ENCODE data around the gene ARMC7.
"Not testable (repeated sequence)": the region's sequence is repeated elsewhere in the genome, so short reads cannot be mapped to it uniquely, and the experiment has no call there.

Gene ARMC7

GRCh38 chr17:75118307-75118706, 8.5 kb downstream of the ARMC7 start:
- in situ Hi-C loops (cut with MboI; ENCODE audit: low sequenced_read_pairs, unreplicated experiment) = no loop called here
- TF ChIP-seq, protein P1, sequence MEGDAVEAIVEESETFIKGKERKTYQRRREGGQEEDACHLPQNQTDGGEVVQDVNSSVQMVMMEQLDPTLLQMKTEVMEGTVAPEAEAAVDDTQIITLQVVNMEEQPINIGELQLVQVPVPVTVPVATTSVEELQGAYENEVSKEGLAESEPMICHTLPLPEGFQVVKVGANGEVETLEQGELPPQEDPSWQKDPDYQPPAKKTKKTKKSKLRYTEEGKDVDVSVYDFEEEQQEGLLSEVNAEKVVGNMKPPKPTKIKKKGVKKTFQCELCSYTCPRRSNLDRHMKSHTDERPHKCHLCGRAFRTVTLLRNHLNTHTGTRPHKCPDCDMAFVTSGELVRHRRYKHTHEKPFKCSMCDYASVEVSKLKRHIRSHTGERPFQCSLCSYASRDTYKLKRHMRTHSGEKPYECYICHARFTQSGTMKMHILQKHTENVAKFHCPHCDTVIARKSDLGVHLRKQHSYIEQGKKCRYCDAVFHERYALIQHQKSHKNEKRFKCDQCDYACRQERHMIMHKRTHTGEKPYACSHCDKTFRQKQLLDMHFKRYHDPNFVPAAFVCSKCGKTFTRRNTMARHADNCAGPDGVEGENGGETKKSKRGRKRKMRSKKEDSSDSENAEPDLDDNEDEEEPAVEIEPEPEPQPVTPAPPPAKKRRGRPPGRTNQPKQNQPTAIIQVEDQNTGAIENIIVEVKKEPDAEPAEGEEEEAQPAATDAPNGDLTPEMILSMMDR (IDR thresholded peaks at IDR 0.05; ENCODE audit: borderline replicate concordance, control extremely low read depth, extremely low read depth, insufficient read depth, missing control alignments) = no peak
- no peak for DNase-seq (ENCODE audit: low spot score)

GRCh38 chr17:75124041-75124818, 14.5 kb downstream of the ARMC7 start:
- TF ChIP-seq, protein P1 (IDR thresholded peaks at IDR 0.05; ENCODE audit: borderline replicate concordance, control extremely low read depth, extremely low read depth, insufficient read depth, missing control alignments) = no peak
- no peak for DNase-seq (ENCODE audit: low spot score)
- in situ Hi-C loops (cut with MboI; ENCODE audit: low sequenced_read_pairs, unreplicated experiment) = no loop called here

DNA sequence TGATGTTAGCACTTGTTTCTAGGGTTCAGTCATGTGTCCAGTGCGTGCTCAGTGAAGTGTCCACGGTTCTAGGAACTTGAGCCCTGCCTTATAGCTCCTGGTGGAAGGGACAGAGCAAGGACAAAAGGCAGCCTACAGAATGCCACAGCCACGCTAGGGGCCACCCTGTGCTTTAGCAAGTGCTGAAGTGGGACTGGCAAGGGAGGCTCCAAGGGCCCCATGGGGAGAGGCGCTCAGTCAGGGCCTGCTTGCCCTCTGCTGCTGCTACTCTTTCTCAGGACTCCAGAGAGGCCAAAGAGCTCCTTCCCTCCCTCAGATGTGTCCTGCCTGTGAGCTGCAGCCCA, 15.0 kb downstream of the ARMC7 start:
- TF ChIP-seq, protein P1 (IDR thresholded peaks at IDR 0.05; ENCODE audit: borderline replicate concordance, control extremely low read depth, extremely low read depth, insufficient read depth, missing control alignments) = no peak
- DNase-seq (ENCODE audit: low spot score) = no peak
- in situ Hi-C loops (cut with MboI; ENCODE audit: low sequenced_read_pairs, unreplicated experiment) = no loop called here

DNA sequence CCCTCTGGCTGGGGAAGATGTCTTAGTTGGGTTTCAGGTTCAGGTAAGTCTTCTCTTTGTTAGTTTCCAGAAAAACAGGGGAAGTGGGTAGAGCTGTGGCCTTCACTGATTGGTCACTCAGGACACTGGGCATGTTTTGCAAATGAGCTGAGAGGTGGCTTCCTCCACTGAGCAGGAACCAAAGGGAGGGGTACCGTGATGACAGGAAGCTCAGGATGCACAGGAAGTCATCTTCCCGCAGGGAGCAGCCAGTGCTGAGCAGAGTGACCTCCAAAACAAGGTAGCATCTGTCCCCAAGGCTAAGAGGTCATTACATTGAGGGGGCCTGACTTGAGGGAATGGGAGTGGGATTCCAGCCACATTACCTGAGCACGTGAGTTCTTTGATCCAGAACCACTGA, 16.2 kb downstream of the ARMC7 start:
- in situ Hi-C loops (cut with MboI; ENCODE audit: low sequenced_read_pairs, unreplicated experiment) = no loop called here

GRCh38 chr17:75126954-75127353, 17.2 kb downstream of the ARMC7 start:
- in situ Hi-C loops (cut with MboI; ENCODE audit: low sequenced_read_pairs, unreplicated experiment) = no loop called here
- DNase-seq (ENCODE audit: low spot score) = no peak
- TF ChIP-seq, protein P1 (IDR thresholded peaks at IDR 0.05; ENCODE audit: borderline replicate concordance, control extremely low read depth, extremely low read depth, insufficient read depth, missing control alignments) = no peak

More for the DNA sequence above, 16.2 kb downstream of the ARMC7 start:
- TF ChIP-seq, protein P1 (IDR thresholded peaks at IDR 0.05; ENCODE audit: borderline replicate concordance, control extremely low read depth, extremely low read depth, insufficient read depth, missing control alignments) = no peak
- DNase-seq (ENCODE audit: low spot score) = peak; percentile 41

DNA sequence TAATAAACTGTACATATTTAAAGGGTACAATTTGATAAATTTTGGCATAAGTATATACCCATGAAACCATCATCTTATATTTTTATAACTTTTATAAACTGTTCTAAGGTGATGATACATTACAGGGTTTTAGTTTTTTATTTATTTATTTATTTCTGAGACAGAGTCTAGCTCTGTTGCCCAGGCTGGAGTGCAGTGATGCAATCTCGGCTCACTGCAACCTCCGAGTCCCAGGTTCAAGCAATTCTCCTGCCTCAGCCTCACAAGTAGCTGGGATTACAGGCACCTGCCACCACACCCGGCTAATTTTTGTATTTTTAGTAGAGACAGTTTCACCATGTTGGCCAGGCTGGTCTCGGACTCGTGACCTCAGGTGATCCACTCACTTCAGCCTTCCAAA, 18.2 kb downstream of the ARMC7 start:
- DNase-seq (ENCODE audit: low spot score); in situ Hi-C loops (cut with MboI; ENCODE audit: low sequenced_read_pairs, unreplicated experiment): not testable (repeated sequence)

- no peak for DNase-seq (ENCODE audit: low spot score)
- TF ChIP-seq, protein P1 (IDR thresholded peaks at IDR 0.05; ENCODE audit: borderline replicate concordance, control extremely low read depth, extremely low read depth, insufficient read depth, missing control alignments) = no peak
- in situ Hi-C loops (cut with MboI; ENCODE audit: low sequenced_read_pairs, unreplicated experiment) = no loop called here
Observed at GRCh38 chr17:75128694-75129505, 19.1 kb downstream of the ARMC7 start.

Measured in GM13976 (cell line).